Measurements from ENCODE around the gene TLE1. TPM values are rescaled to one million over a fixed set of nuclear protein-coding genes. Genes with fewer than 3 reads are reported as not detected.
A peak's percentile ranks its signal among the peaks of the same experiment; 100 is the strongest.
"Not testable (repeated sequence)": the region's sequence is repeated elsewhere in the genome, so short reads cannot be mapped to it uniquely, and the experiment has no call there.

The TLE1 gene
- total RNA-seq, 1 experiment from 2014 or later: 21.9 TPM

- H3K36me3 Mint-ChIP-seq (ENCODE audit: insufficient read depth, unreplicated experiment); H3K4me1 Mint-ChIP-seq (ENCODE audit: insufficient read depth, unreplicated experiment); H3K27me3 Mint-ChIP-seq (ENCODE audit: insufficient read depth, unreplicated experiment); H3K9me3 Mint-ChIP-seq (ENCODE audit: unreplicated experiment); H3K4me3 Mint-ChIP-seq (ENCODE audit: unreplicated experiment): not testable (repeated sequence)
- TSS peak; percentile 18 for BruUV-seq (replicated peaks)
- DNase-seq (ENCODE audit: unreplicated experiment): peak; percentile 67
- CTCF ChIA-PET: interaction anchor here (0.6 to 1.3 kb wide), 4 partner anchors 18 to 669 kb away, joined by 3 to 4 read pairs (median 3); no protein-coding TSS in a partner anchor
- H3K27ac Mint-ChIP-seq (ENCODE audit: low read depth, unreplicated experiment): peak overlapping the region; percentile 82
- POLR2A ChIA-PET: interaction anchor here (0.6 to 2.7 kb wide), 13 partner anchors 8 to 1431 kb away, joined by 3 to 13 read pairs (median 3); no protein-coding TSS in a partner anchor
- intact Hi-C loops (cut with micrococcal nuclease): loop anchor here (2.0 to 10.0 kb wide), 9 partner anchors 101 to 1404 kb away; no protein-coding TSS in a partner anchor
Measured at GRCh38 chr9:81688262-81689092, 870 bp downstream of the TLE1 start.

GRCh38 chr9:81687521-81688261 is 1.7 kb downstream of the TLE1 start:
- Mint-ChIP-seq H3K36me3 (ENCODE audit: insufficient read depth, unreplicated experiment) (peaks cover 9% of the 10 kb centered on the region), H3K9me3 (ENCODE audit: unreplicated experiment) (no peaks in the 10 kb centered on the region), H3K4me1 (ENCODE audit: insufficient read depth, unreplicated experiment) (peaks cover 8% of the 10 kb centered on the region), H3K27me3 (ENCODE audit: insufficient read depth, unreplicated experiment) (no peaks in the 10 kb centered on the region), H3K4me3 (ENCODE audit: unreplicated experiment) (no peak overlapping the region), H3K27ac (ENCODE audit: low read depth, unreplicated experiment) (peak overlapping the region; percentile 89)
- intact Hi-C loops (cut with micrococcal nuclease): loop anchor here (1.0 to 10.0 kb wide), 13 partner anchors 100 to 1403 kb away; no protein-coding TSS in a partner anchor
- ChIA-PET CTCF (interaction anchor here (0.6 to 2.5 kb wide), 9 partner anchors 10 to 669 kb away, joined by 3 to 12 read pairs (median 4); no protein-coding TSS in a partner anchor), POLR2A (interaction anchor here (0.6 to 0.9 kb wide), 5 partner anchors 61 to 1467 kb away, joined by 3 read pairs; no protein-coding TSS in a partner anchor)
- peak; percentile 44 for DNase-seq (ENCODE audit: unreplicated experiment)
- no TSS peak for BruUV-seq (replicated peaks)
- no peak for TF ChIP-seq CTCF (IDR thresholded peaks at IDR 0.05; ENCODE audit: unreplicated experiment)

- peak; percentile 74 for TF ChIP-seq CTCF (IDR thresholded peaks at IDR 0.05; ENCODE audit: unreplicated experiment)
- BruUV-seq (replicated peaks): no TSS peak
- intact Hi-C loops (cut with micrococcal nuclease): loop anchor here (1.0 to 10.0 kb wide), 9 partner anchors 100 to 1402 kb away; no protein-coding TSS in a partner anchor
- Mint-ChIP-seq H3K27me3 (ENCODE audit: insufficient read depth, unreplicated experiment) (no peaks in the 10 kb centered on the region), H3K36me3 (ENCODE audit: insufficient read depth, unreplicated experiment) (peaks cover 17% of the 10 kb centered on the region), H3K9me3 (ENCODE audit: unreplicated experiment) (no peaks in the 10 kb centered on the region), H3K4me1 (ENCODE audit: insufficient read depth, unreplicated experiment) (peaks cover 8% of the 10 kb centered on the region), H3K27ac (ENCODE audit: low read depth, unreplicated experiment) (peak overlapping the region; percentile 89), H3K4me3 (ENCODE audit: unreplicated experiment) (no peak overlapping the region)
- POLR2A ChIA-PET: interaction anchor here (0.7 to 1.7 kb wide), 10 partner anchors 21 to 1509 kb away, joined by 3 to 7 read pairs (median 3); no protein-coding TSS in a partner anchor
- DNase-seq (ENCODE audit: unreplicated experiment): peak; percentile 92
- CTCF ChIA-PET: interaction anchor here (0.5 to 2.5 kb wide), 28 partner anchors 9 to 1085 kb away, joined by 3 to 12 read pairs (median 3); no protein-coding TSS in a partner anchor
Measured at GRCh38 chr9:81686614-81687520, 2.5 kb downstream of the TLE1 start.

Data from MCF 10A (cell line).